Measurements from ENCODE around the gene TACO1.
A peak's percentile ranks its signal among the peaks of the same experiment; 100 is the strongest.

Gene TACO1

GRCh38 chr17:63600569-63601438 lies at the start of gene TACO1:
Gene TACO1 (plus strand): TSS chr17:63600895. CDS start chr17:63601084, 189 bp downstream.
- DNase-seq, result peak; percentile 73 to 76

DNA sequence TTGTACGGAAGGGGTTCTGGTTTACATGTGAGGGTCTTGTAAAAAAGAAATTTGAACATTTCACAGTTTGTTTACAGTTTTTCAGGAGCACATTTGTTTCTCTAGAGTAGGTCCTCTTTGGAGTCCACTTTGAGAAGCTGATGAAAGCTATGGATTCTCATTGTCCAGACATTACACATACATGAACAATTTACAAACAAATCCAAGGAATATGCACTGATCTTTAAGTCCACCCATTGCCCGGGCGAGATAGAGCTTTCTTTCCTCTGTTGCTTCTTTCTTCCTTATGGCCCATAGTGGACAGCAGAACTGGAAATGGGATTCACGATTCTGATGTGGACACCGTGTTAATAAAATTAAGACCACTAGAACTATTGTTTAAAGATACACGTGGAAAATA lies 48.5 kb upstream of the TACO1 start:
- no peak for DNase-seq

GRCh38 chr17:63555500-63556156 lies 45.1 kb upstream of the TACO1 start:
- DNase-seq, result no peak

DNA sequence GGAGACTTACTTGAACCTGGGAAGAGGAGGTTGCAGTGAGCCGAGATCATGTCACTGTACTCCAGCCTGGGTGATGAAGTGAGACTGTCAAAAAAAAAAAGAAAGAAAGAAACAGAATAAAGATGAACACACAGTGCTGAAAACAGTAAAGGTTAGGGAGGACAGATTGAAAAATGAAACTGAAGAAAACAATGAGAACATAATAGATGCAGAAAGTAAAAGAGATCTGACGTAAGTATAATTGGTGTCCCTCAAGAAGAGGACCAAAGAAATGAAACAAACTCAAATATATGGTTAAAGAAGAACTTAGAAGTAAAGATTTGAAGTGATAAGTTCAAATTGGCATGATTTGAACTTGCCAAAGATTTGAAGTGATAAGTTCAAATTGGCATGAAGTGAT lies 43.3 kb upstream of the TACO1 start:
- DNase-seq, result no peak

- no peak for DNase-seq
Measured at GRCh38 chr17:63558441-63558840, 42.3 kb upstream of the TACO1 start.

GRCh38 chr17:63561819-63562218 lies 38.9 kb upstream of the TACO1 start:
- no peak for DNase-seq

DNA sequence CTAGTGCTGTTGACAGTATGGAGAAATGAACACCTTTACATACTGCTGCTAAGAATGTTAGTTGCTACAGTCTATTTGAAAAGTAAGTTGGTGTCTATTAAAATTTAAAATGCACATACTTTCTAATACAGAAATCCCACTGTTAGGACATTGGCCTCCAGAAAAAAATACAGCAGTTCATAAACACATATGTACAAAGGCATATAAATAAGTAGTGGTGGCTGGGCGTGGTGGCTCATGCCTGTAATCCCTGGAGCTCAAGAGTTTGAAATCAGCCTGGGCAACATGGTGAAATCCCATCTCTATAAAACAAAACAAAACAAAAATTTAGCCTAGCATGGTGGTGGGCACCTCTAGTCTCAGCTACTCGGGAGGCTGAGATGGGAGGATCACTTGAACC lies 37.4 kb upstream of the TACO1 start:
- DNase-seq, result no peak

DNA sequence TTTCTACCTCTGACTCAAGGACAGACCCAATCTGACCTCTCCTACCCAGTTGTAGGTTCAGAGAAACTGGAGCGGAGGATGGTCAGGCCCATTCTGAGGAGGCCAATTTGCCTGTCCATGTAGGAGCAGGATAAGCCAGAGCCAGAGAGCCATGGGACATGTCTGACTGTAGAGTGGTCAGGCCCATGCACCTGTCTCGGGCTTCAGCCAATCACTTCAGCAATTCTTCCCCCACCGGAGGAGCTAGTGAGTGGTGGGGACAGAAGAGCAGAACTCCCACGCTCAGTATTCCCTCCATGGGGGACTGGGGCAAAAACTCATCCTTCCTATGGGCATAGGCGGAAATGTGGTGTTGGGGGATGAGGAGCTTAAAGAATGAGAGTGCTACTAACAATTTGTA lies 36.1 kb upstream of the TACO1 start:
- no peak for DNase-seq

GRCh38 chr17:63567229-63567628 lies 33.5 kb upstream of the TACO1 start:
- no peak for DNase-seq

- DNase-seq, result no peak
Measured at GRCh38 chr17:63568563-63568962, 32.1 kb upstream of the TACO1 start.

- DNase-seq, result no peak
Measured at GRCh38 chr17:63571632-63572310, 28.9 kb upstream of the TACO1 start.

GRCh38 chr17:63573634-63574033 lies 27.1 kb upstream of the TACO1 start:
- no peak for DNase-seq

DNA sequence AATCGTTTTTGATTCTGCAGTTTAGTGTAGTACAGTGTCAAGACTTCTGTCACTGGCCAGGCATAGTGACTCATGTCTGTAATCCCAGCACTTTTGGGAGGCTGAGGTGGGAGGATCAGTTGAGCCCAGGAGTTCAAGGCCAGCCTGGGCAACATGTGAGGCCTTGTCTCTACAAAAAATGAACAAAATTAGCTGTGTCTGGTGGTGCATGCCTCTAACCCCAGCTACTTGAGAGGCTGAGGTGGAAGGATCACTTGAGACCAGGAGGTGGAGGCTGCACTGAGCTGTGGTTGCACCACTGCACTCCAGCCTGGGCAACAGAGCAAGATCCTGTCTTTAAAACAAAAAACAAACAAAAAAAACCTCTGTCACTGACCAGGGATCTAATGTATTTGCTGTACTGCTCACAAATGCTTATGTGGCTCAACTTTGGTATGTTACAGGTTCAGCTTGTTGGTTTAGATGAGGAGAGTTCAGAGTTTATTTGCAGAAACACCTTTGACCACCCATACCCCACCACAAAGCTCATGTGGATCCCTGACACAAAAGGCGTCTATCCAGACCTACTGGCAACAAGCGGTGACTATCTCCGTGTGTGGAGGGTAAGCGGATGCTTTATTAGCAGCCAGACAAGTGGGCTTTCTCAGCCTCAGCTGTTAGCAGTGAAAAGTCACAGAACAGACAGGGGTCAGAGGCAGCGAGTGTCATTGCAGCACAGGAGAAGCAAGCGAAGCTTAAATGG lies 22.5 kb upstream of the TACO1 start:
- DNase-seq, result no peak

- DNase-seq, result no peak
Measured at GRCh38 chr17:63578769-63579111, 22.0 kb upstream of the TACO1 start.

GRCh38 chr17:63579633-63580032 lies 21.1 kb upstream of the TACO1 start:
- peak; percentile 31 to 48 for DNase-seq

DNA sequence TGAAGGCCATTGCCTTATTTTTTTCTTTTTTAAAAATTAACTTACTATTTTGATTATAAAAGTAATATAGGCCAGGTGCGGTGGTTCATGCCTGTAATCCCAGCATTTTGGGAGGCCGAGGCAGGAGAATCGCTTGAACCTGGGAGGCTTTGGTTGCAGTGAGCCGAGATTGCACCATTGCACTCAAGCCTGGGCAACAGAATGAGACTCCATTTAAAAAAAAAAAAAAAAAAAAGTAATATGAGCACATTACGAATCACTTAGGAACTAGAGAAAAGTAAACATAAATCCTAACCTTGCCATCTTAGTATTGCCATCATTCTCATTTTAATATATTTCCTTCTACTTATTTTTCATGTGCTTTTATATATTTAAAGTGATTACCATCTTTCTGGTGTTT lies 12.9 kb upstream of the TACO1 start:
- DNase-seq, result no peak

DNA sequence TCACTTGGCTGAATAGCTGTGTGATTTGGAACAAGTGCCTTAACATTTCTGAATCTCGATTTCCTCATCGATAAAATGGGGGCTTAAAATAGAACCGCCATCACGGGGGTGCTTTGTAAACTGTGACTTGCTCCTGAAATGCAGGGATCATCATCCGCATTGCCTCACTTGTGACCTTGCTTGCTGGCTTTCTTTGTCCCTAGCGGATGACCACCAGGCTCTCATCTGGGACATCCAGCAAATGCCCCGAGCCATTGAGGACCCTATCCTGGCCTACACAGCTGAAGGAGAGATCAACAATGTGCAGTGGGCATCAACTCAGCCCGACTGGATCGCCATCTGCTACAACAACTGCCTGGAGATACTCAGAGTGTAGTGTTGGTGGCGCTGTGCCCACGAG lies 11.9 kb upstream of the TACO1 start:
- no peak for DNase-seq

- DNase-seq, result no peak
Measured at GRCh38 chr17:63589646-63590045, 11.0 kb upstream of the TACO1 start.

- DNase-seq, result no peak
Measured at GRCh38 chr17:63592797-63593196, 7.9 kb upstream of the TACO1 start.

- DNase-seq, result no peak
Measured at GRCh38 chr17:63595132-63595531, 5.6 kb upstream of the TACO1 start.

GRCh38 chr17:63596856-63597586 lies 3.7 kb upstream of the TACO1 start:
- no peak for DNase-seq

DNA sequence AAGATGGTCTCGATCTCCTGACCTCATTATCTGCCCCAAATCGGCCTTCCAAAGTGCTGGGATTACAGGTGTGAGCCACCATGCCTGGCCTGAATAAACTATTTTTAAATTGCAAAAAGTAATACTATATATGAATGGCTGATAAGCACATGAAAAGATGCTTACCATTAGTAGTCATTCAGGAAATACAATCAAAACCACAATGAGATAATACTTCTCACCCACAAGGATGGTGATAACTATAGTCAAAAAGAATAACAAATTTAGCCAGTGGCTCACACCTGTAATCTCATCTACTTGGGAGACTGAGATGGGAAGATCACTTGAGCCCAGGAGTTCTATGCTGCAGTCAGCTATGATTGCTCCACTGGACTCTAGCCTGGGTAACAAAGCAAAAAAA lies 2.4 kb upstream of the TACO1 start:
- DNase-seq, result no peak
